ENCODE results near the gene GC.
"Not testable (repeated sequence)": the region's sequence is repeated elsewhere in the genome, so short reads cannot be mapped to it uniquely, and the experiment has no call there.

Gene GC

GRCh38 chr4:71738782-71739181 lies 45.1 kb downstream of the GC start:
- H3K9ac ChIP-seq (ENCODE audit: low read depth, low read length); H3K4me1 ChIP-seq (ENCODE audit: insufficient read depth, low read length); H3K36me3 ChIP-seq (ENCODE audit: insufficient read depth, low read length): not testable (repeated sequence)
- peaks cover 14% of the 10 kb centered on the region for H3K9me3 ChIP-seq (ENCODE audit: control insufficient read depth, insufficient read depth, low read length)

GRCh38 chr4:71732706-71733105 lies 51.2 kb downstream of the GC start:
- Histone ChIP-seq H3K4me1 (ENCODE audit: insufficient read depth, low read length) (no peaks in the 10 kb centered on the region), H3K36me3 (ENCODE audit: insufficient read depth, low read length) (no peaks in the 10 kb centered on the region), H3K9ac (ENCODE audit: low read depth, low read length) (no peak overlapping the region), H3K9me3 (ENCODE audit: control insufficient read depth, insufficient read depth, low read length) (peaks cover 9% of the 10 kb centered on the region)

DNA sequence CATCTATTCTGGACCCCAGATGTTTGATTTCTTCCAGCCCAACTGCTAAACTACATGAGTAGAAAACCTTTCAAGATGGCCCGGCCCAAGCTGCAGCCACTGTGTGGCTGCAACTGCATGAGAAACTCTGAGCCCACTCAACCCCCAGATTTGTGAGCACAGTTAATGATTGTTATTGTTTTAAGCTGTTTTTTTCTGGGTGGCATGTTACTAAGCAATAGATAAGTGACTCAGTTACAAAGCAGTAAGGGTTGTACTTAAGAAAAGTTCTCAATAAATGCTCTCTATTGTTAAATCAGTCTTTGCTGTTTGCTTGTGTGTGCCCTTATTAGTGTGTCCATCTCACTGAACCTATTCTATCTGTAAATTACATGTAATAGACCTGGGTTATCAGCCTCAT lies 51.8 kb downstream of the GC start:
- H3K4me1 ChIP-seq (ENCODE audit: insufficient read depth, low read length) = no peaks in the 10 kb centered on the region
- peaks cover 3% of the 10 kb centered on the region for H3K9me3 ChIP-seq (ENCODE audit: control insufficient read depth, insufficient read depth, low read length)
- H3K9ac ChIP-seq (ENCODE audit: low read depth, low read length) = no peak overlapping the region
- H3K36me3 ChIP-seq (ENCODE audit: insufficient read depth, low read length) = no peaks in the 10 kb centered on the region

GRCh38 chr4:71729856-71730255 lies 54.0 kb downstream of the GC start:
- no peak overlapping the region for H3K9ac ChIP-seq (ENCODE audit: low read depth, low read length)
- H3K4me1 ChIP-seq (ENCODE audit: insufficient read depth, low read length) = no peaks in the 10 kb centered on the region
- H3K9me3 ChIP-seq (ENCODE audit: control insufficient read depth, insufficient read depth, low read length) = no peaks in the 10 kb centered on the region
- H3K36me3 ChIP-seq (ENCODE audit: insufficient read depth, low read length) = no peaks in the 10 kb centered on the region

GRCh38 chr4:71713611-71714203 lies 70.2 kb downstream of the GC start:
- Histone ChIP-seq H3K9me3 (ENCODE audit: control insufficient read depth, insufficient read depth, low read length) (peaks cover 2% of the 10 kb centered on the region; the same call in 1 of the 2 replicates), H3K36me3 (ENCODE audit: insufficient read depth, low read length) (no peaks in the 10 kb centered on the region), H3K9ac (ENCODE audit: low read depth, low read length) (no peak overlapping the region), H3K4me1 (ENCODE audit: insufficient read depth, low read length) (no peaks in the 10 kb centered on the region)

DNA sequence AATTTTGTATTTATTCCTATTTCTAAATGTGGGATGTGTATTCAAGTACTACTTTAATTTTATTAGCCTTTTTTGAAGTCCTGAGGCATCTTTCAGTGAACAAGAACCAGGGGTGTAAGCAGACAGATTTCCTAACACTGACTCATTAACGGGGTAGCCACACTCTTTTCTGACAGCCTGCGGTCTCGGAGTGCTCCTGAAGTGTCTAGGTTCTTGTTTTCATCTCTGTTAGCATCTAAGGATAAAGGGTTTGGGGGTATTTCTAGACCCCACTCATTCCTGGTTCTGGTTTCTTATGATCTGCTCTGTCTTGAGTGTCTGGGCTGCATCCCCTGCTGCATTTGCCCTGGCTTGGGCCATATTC lies 71.9 kb downstream of the GC start:
- Histone ChIP-seq H3K4me1 (ENCODE audit: insufficient read depth, low read length) (no peaks in the 10 kb centered on the region), H3K36me3 (ENCODE audit: insufficient read depth, low read length) (no peaks in the 10 kb centered on the region), H3K9me3 (ENCODE audit: control insufficient read depth, insufficient read depth, low read length) (peaks cover 6% of the 10 kb centered on the region; the same call in 1 of the 2 replicates), H3K9ac (ENCODE audit: low read depth, low read length) (no peak overlapping the region)

DNA sequence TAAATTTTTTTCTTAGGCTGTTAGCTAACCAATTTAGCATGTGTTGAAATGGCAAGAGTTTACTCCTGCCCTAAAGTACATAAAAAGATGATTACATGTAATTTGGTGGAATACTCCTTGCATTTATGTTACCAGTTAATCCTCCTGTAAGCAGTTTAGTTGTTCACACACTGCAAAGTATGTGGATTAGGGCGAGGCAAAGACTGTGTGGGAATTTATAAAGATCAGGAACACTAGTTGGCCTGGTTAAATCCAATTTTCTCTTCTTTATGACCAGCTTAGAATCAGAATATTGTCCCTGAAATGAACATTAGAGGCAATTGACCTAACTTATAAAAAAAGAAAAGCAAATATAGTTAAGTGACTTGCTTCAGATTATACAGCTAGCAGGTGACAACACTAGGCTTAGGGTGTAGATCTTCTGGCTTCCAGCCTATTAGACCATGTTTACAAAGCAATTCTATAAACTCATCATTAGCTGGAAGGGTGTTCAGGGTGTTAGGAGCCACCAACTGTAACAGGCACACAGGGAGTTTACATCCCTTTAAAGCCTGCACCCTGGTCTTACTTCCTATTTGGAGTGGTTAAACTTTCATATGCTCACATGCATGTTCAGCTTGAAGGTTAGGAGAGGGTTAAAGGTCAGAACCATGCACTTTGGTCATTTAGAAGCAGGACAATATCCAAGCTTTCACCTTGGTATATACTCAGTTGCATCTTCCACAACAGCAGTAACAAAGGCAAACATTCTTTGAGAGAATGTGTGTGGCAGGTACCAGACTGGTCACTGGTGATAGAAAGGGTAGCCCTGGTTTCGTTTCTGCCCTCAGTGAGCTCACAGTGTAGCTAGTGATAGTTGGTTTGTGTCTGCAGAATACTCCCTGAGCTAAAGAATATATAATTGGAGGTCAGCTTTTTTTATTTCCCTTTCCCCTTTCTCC lies 72.6 kb downstream of the GC start:
- no peaks in the 10 kb centered on the region for H3K4me1 ChIP-seq (ENCODE audit: insufficient read depth, low read length)
- H3K36me3 ChIP-seq (ENCODE audit: insufficient read depth, low read length) = no peaks in the 10 kb centered on the region
- no peak overlapping the region for H3K9ac ChIP-seq (ENCODE audit: low read depth, low read length)
- H3K9me3 ChIP-seq (ENCODE audit: control insufficient read depth, insufficient read depth, low read length) = peaks cover 6% of the 10 kb centered on the region; the same call in 1 of the 2 replicates

DNA sequence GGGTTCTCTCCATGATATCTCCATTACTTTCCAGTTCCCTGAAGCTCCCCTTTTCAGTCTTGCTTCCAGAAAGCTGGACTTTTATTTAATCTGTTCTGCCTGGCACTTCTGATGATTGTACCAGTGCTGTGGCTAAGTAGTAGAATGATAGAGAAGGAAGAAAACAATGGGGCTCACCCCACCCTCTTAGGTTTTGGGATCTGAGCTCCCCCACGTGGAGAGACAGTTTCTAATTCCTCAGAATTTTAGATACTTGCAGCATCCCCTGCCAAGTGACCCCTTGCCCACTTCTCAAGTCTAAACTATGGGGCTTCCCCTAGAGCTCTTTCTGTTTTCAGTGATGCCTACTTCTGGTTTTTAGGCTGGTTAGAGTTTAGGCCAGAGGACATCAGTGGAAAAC lies 73.9 kb downstream of the GC start:
- Histone ChIP-seq H3K36me3 (ENCODE audit: insufficient read depth, low read length) (no peaks in the 10 kb centered on the region), H3K4me1 (ENCODE audit: insufficient read depth, low read length) (no peaks in the 10 kb centered on the region), H3K9ac (ENCODE audit: low read depth, low read length) (no peak overlapping the region), H3K9me3 (ENCODE audit: control insufficient read depth, insufficient read depth, low read length) (peaks cover 6% of the 10 kb centered on the region; the same call in 1 of the 2 replicates)

- Histone ChIP-seq H3K9ac (ENCODE audit: low read depth, low read length) (no peak overlapping the region), H3K9me3 (ENCODE audit: control insufficient read depth, insufficient read depth, low read length) (no peaks in the 10 kb centered on the region), H3K36me3 (ENCODE audit: insufficient read depth, low read length) (no peaks in the 10 kb centered on the region), H3K4me1 (ENCODE audit: insufficient read depth, low read length) (peaks cover 7% of the 10 kb centered on the region)
These were observed 85.7 kb downstream of the GC start for GRCh38 chr4:71698141-71698540.

DNA sequence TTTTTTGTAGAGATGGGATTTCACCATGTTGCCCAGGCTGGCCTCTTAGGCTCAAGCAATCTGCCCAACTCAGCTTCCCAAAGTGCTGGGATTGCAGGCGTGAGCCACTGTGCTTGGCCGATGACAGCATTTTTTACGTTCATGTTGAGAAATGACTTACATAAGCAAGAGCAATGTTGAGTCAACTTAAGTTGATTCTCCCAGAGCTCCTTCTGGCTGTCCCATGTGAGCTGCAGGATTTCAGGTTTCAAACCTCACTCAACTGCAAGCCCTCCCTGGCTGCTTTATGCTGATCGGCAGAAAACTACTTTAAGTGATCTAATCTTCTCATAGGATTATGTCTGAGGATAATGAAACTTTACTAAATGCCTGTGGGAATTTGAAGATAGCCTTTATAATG lies 86.8 kb downstream of the GC start:
- no peaks in the 10 kb centered on the region for H3K36me3 ChIP-seq (ENCODE audit: insufficient read depth, low read length)
- H3K4me1 ChIP-seq (ENCODE audit: insufficient read depth, low read length) = peaks cover 9% of the 10 kb centered on the region
- no peaks in the 10 kb centered on the region for H3K9me3 ChIP-seq (ENCODE audit: control insufficient read depth, insufficient read depth, low read length)
- H3K9ac ChIP-seq (ENCODE audit: low read depth, low read length) = no peak overlapping the region

GRCh38 chr4:71694961-71695360 lies 88.9 kb downstream of the GC start:
- Histone ChIP-seq H3K4me1 (ENCODE audit: insufficient read depth, low read length) (peaks cover 11% of the 10 kb centered on the region), H3K9ac (ENCODE audit: low read depth, low read length) (no peak overlapping the region), H3K36me3 (ENCODE audit: insufficient read depth, low read length) (no peaks in the 10 kb centered on the region), H3K9me3 (ENCODE audit: control insufficient read depth, insufficient read depth, low read length) (no peaks in the 10 kb centered on the region)

DNA sequence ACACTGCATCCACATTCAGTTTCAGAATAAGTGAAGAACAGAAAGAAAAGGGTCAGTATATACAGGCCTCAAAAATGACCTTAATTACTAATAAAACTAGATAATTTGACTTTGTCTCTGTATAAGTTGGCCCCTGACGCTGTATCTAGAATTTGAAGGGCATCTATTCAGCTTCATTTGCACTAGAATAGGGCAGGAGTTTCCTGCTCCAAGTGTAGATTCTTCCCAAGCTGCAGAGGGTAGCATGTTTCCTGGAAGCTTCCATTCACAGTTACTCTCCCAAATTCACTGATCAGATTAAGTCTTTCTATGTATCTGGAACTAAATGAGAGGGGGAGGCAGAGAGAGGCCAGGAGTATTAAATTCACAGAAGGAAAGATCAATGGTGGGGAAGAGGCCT lies 90.9 kb downstream of the GC start:
- Histone ChIP-seq H3K9ac (ENCODE audit: low read depth, low read length) (no peak overlapping the region), H3K4me1 (ENCODE audit: insufficient read depth, low read length) (peaks cover 15% of the 10 kb centered on the region), H3K36me3 (ENCODE audit: insufficient read depth, low read length) (no peaks in the 10 kb centered on the region), H3K9me3 (ENCODE audit: control insufficient read depth, insufficient read depth, low read length) (no peaks in the 10 kb centered on the region)

- Histone ChIP-seq H3K36me3 (ENCODE audit: insufficient read depth, low read length) (no peaks in the 10 kb centered on the region), H3K4me1 (ENCODE audit: insufficient read depth, low read length) (peaks cover 15% of the 10 kb centered on the region), H3K9ac (ENCODE audit: low read depth, low read length) (no peak overlapping the region), H3K9me3 (ENCODE audit: control insufficient read depth, insufficient read depth, low read length) (no peaks in the 10 kb centered on the region)
These were observed 91.7 kb downstream of the GC start for GRCh38 chr4:71692198-71692597.

Data from ES-I3 (cell line).